ENCODE results near the gene ACTR3C. TPM values are rescaled to one million over a fixed set of nuclear protein-coding genes. Genes with fewer than 3 reads are reported as not detected.
"Not testable (repeated sequence)": the region's sequence is repeated elsewhere in the genome, so short reads cannot be mapped to it uniquely, and the experiment has no call there.

ACTR3C gene
- total RNA-seq, 2 experiments from 2014 or later = 3.2 to 4.7 TPM

GRCh38 chr7:150268287-150268686 is 55.1 kb downstream of the ACTR3C start:
- ATAC-seq; DNase-seq; intact Hi-C loops (cut with DNase I, micrococcal nuclease); H3K36me3 Mint-ChIP-seq (ENCODE audit: low read depth); H3K4me3 Mint-ChIP-seq; CTCF ChIA-PET; H3K27ac Mint-ChIP-seq; H3K9me3 Mint-ChIP-seq (ENCODE audit: low read depth); POLR2A ChIA-PET; H3K4me1 Mint-ChIP-seq; H3K27me3 Mint-ChIP-seq: not testable (repeated sequence)

DNA sequence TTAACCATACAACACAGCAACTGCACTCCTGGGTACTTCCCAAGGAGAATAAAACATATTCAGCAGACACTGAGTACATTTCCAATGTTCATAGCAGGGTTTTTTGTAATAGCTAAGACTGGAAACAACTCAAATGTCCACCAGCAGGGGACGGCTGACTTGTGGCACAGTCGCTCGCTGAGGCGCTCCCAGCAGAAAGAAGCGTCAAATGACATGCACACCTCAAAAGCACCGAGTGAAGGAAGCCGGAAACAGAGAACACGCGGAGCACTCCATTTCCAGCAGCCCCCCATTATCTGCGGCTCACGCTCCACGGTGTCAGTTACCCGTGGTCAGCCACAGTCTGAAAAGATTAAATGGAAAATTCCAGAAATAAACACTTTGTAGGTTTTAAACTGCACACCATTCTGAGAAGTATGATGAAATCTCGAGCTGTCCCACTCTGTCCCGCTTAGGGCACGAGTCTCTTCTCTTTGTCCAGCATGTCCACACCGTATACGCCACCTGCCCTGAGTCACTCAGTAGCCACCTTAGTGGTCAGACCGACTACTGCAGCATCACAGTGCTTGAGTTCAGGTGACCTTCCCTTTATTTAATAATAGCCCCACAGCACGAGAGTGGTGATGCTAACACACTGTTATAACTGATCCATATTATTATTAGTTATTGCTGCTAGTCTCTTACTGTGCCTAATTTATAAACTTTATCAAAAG is 56.2 kb downstream of the ACTR3C start:
- H3K27me3 Mint-ChIP-seq = not testable (repeated sequence)

DNA sequence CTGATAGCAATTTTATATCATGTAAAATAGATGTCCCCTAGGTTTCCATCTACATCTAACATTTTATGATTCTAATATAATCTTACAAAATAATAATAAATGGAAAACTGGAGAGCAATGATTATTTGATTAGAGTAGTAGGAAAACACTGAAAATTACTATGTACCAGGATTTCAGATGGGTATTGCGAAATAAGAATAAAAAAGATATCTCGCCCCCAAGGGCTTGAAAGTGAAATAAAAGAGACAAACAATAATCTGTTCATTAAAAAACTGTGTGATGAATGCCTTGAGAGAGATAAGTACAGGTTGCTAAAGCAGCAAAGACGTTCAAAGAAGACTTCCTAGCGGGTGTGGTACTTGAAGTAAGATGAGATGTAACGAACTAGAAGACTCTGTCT is 60.7 kb downstream of the ACTR3C start:
- H3K4me3 Mint-ChIP-seq; H3K4me1 Mint-ChIP-seq; H3K27me3 Mint-ChIP-seq; DNase-seq; CTCF ChIA-PET; POLR2A ChIA-PET; intact Hi-C loops (cut with DNase I, micrococcal nuclease); H3K9me3 Mint-ChIP-seq (ENCODE audit: low read depth); H3K36me3 Mint-ChIP-seq (ENCODE audit: low read depth); ATAC-seq; H3K27ac Mint-ChIP-seq: not testable (repeated sequence)

More for the DNA sequence above, 56.2 kb downstream of the ACTR3C start:
- POLR2A ChIA-PET; H3K36me3 Mint-ChIP-seq (ENCODE audit: low read depth); DNase-seq; CTCF ChIA-PET; H3K9me3 Mint-ChIP-seq (ENCODE audit: low read depth); H3K4me3 Mint-ChIP-seq; intact Hi-C loops (cut with DNase I, micrococcal nuclease); H3K4me1 Mint-ChIP-seq; H3K27ac Mint-ChIP-seq; ATAC-seq: not testable (repeated sequence)

DNA sequence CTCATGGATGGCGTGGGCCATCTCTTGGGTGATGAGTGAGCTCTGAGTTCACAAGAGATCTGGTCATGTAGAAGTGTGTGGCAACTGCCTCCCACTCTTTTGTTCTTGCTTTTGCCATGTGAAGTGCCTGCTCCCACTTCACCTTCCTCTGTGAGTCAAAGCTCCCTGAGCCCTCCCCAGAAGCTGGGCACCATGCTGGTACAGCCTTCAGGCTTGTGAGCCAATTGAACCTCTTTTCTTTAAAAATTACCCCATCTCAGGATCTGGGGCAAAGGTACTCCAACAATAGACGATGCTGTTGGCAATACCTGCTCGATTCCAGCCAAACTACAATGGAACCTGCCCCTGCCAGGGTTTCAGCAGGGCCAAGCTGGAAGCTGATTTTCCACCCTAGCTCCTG is 75.6 kb downstream of the ACTR3C start:
- H3K27ac Mint-ChIP-seq; POLR2A ChIA-PET; intact Hi-C loops (cut with DNase I, micrococcal nuclease); CTCF ChIA-PET; DNase-seq; ATAC-seq; H3K4me1 Mint-ChIP-seq; H3K4me3 Mint-ChIP-seq; H3K27me3 Mint-ChIP-seq; H3K36me3 Mint-ChIP-seq (ENCODE audit: low read depth); H3K9me3 Mint-ChIP-seq (ENCODE audit: low read depth): not testable (repeated sequence)

DNA sequence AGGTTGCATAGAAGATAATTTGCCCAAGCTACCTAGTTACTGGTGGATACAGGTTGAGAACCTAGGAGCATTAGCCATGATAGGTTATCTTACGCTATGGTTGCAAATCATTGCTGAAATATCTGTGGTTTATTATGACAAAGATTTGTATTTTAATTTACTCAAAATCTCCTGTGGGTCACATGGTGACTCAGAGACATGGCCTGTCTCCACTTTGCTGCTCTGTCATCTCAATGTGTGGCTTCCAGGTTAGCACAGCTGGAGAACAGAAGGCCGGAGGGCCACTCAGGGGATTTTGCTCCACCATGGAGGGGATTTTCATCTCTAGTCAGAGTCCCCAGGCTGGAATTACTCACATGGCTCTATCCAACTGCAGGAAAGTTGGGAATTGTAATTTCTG is 78.1 kb downstream of the ACTR3C start:
- peak; percentile 42 for ATAC-seq
- POLR2A ChIA-PET; H3K27me3 Mint-ChIP-seq; intact Hi-C loops (cut with DNase I, micrococcal nuclease); H3K36me3 Mint-ChIP-seq (ENCODE audit: low read depth); H3K27ac Mint-ChIP-seq; CTCF ChIA-PET; H3K4me3 Mint-ChIP-seq; H3K9me3 Mint-ChIP-seq (ENCODE audit: low read depth); DNase-seq; H3K4me1 Mint-ChIP-seq: not testable (repeated sequence)

DNA sequence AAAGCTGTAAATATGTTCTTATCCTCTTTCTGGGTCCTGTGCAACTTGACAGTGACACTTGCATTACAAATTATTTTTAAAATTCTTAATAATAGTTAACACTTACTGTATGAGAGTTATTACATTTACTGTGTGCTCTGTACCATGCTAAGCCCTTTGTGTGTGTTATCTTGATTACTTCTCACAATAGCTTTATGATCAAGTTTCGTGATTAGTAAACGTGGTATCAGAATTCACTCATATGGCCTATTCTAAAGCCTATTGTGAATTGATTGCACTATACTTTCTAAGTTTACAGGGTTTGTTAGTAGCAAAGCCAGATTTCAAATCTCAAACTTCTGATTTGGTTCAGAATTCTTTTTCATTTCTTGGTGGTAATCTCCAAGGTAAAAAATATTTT is 80.4 kb downstream of the ACTR3C start:
- H3K4me1 Mint-ChIP-seq; POLR2A ChIA-PET; intact Hi-C loops (cut with DNase I, micrococcal nuclease); H3K27me3 Mint-ChIP-seq; H3K36me3 Mint-ChIP-seq (ENCODE audit: low read depth); DNase-seq; H3K9me3 Mint-ChIP-seq (ENCODE audit: low read depth); CTCF ChIA-PET; H3K4me3 Mint-ChIP-seq; ATAC-seq; H3K27ac Mint-ChIP-seq: not testable (repeated sequence)

DNA sequence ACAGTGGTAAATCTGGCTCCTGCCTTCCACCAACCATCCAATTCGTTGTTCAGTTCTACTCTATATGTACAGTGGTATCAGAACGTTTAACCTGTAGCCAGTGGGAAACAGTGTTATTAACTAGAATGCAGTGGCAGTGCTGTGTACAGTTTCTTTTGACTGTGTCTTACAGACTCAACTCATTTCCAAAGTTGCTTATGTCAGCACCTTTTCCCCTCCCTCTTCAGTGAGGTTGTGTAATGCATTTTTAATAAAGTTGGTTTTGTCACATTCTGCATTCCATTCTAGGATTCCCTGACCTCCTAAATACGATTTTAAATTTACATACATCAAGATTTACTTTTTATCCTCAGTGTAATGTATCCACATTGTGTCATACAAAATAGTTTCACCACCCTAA is 97.9 kb downstream of the ACTR3C start:
- ATAC-seq; intact Hi-C loops (cut with DNase I, micrococcal nuclease); H3K27ac Mint-ChIP-seq; DNase-seq; H3K9me3 Mint-ChIP-seq (ENCODE audit: low read depth); POLR2A ChIA-PET; CTCF ChIA-PET; H3K4me3 Mint-ChIP-seq; H3K4me1 Mint-ChIP-seq; H3K36me3 Mint-ChIP-seq (ENCODE audit: low read depth): not testable (repeated sequence)
- H3K27me3 Mint-ChIP-seq = peaks cover 17% of the 10 kb centered on the region

DNA sequence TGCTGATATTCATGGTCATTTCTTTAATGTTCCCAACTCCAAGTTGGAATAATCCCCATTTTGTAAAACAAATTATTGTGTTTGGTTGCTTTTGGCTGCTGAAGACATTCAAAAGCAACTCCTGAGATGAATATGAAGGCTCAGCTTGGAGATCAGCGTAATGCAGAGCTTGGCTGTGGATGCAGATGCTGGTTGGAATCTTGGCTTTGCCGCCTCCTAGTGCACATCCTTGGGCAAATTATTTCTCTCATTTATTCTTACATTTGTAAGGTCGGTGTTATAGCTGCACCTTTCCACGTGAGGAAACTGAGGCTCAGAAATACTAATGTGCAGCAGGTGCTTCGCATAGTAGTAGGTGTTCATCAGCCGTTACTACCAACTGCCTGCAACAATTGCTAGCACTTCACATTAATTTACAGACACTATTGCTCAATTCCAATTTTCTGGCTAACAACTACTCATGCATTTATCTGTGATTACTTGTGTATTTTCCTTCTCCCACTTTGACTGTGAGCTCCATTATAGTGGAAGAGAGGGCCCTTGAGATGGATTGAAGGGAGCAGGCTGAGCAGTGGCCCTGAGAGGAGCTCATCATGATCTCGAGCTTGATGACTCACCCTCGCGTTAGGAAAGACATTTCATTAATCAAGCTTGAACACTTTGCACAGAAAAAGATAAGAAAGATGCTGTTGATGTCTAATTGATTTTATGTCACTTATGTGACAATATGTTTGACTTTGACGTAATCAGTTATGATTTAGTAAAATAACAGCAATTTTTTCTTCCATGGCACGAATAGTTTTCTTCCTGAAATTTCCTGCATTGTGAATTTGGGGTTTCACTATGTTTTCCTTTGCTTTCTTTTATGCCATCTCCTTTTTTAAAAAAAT is 101.0 kb downstream of the ACTR3C start:
- CTCF ChIA-PET = not testable (repeated sequence)

DNA sequence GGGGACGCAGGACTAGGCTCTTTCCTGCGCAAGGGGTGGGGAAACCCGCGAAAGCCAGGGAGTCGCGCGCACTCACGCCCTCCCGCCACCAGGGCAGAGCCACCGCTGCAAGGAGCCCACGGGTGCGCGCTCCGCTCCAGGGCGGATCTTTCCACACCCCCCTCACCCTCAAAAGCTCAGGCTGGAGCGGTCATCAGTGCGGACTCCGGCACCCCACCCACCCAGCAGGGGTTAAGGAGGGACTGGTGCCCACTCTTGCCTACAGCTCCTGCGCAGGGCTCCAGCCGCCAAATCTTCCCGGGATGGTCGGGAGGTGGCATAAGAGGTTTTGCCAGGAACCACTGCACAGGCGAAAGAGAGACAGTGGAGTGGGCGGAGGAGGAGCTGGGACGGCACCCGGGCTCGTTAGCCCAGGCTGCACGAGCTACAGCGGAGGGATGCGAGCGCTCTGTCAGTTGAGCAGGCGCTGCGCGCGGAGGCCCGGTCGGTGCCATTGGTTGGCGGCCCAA is 102.6 kb downstream of the ACTR3C start:
- H3K4me3 Mint-ChIP-seq; CTCF ChIA-PET; ATAC-seq; POLR2A ChIA-PET; H3K36me3 Mint-ChIP-seq (ENCODE audit: low read depth); H3K4me1 Mint-ChIP-seq; intact Hi-C loops (cut with DNase I, micrococcal nuclease); H3K9me3 Mint-ChIP-seq (ENCODE audit: low read depth); H3K27ac Mint-ChIP-seq: not testable (repeated sequence)
- DNase-seq = peak; percentile 11
- peaks cover 11% of the 10 kb centered on the region for H3K27me3 Mint-ChIP-seq

More for the DNA sequence above, 101.0 kb downstream of the ACTR3C start:
- H3K4me1 Mint-ChIP-seq; H3K9me3 Mint-ChIP-seq (ENCODE audit: low read depth); ATAC-seq; intact Hi-C loops (cut with DNase I, micrococcal nuclease); H3K27ac Mint-ChIP-seq; H3K36me3 Mint-ChIP-seq (ENCODE audit: low read depth); POLR2A ChIA-PET; H3K4me3 Mint-ChIP-seq: not testable (repeated sequence)
- peak; percentile 13 for DNase-seq
- peaks cover 15% of the 10 kb centered on the region for H3K27me3 Mint-ChIP-seq

DNA sequence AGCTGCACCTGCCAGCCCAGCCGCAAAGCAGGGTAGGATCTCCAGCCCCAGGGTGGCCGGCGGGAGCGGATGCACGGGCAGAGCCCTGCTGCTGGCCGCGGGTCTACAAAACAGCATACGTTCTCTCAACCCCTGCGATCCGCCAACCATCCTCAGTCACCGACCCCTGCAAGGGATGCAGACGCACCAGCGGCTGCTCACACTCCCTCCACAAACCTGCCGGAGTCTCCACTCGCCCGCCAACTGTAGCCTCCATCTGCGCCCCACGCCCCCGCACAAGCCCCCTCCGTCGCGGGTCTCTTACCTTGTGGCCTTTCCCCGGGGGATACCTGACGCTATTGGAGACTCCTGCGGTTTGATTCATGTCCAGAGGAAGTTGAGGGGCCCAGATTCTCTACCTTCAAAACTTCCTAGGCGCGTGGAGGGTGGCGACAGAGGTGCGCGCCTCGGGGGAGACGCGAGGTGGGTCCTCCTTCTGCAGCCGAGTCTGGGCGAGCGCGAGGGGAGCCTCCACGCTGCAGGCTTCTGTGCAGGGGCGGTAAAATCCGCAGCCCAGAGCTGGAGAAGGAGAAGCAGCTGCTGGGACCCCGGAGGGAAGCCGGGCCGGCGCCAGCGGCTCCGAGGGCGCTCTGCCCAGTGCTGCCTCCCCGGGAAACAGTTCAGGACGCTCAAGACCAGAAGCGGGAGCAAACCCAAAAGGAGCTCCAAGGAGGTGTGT is 103.2 kb downstream of the ACTR3C start:
- POLR2A ChIA-PET; H3K27ac Mint-ChIP-seq; DNase-seq; ATAC-seq; H3K9me3 Mint-ChIP-seq (ENCODE audit: low read depth); H3K4me3 Mint-ChIP-seq; CTCF ChIA-PET; H3K36me3 Mint-ChIP-seq (ENCODE audit: low read depth); intact Hi-C loops (cut with DNase I, micrococcal nuclease); H3K4me1 Mint-ChIP-seq: not testable (repeated sequence)
- peaks cover 11% of the 10 kb centered on the region for H3K27me3 Mint-ChIP-seq

DNA sequence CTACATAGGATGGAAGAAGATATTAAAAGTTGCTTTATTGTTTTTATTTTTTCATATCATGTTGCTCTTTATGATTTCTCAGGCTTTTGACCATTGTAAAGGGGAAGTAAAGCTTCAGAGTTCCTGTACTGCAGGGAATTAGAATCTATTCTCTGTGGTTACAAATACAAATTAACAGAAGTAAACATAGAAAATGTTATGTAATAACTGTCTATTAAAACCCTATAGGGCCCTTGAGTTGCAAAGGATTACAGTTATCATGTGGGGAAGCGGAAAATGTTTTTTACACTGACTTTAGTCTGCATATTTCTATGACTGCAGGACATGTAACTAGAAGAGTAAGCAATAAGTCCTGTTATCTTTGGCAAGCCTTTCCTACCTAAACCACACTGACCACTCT is 116.5 kb downstream of the ACTR3C start:
- intact Hi-C loops (cut with DNase I, micrococcal nuclease); ATAC-seq; DNase-seq; H3K27ac Mint-ChIP-seq; CTCF ChIA-PET; POLR2A ChIA-PET; H3K27me3 Mint-ChIP-seq; H3K4me1 Mint-ChIP-seq; H3K36me3 Mint-ChIP-seq (ENCODE audit: low read depth); H3K4me3 Mint-ChIP-seq; H3K9me3 Mint-ChIP-seq (ENCODE audit: low read depth): not testable (repeated sequence)
